HG03520 (cell line): ENCODE results near the gene TFCP2L1.
"Not testable (repeated sequence)": the region's sequence is repeated elsewhere in the genome, so short reads cannot be mapped to it uniquely, and the experiment has no call there.

ENCODE experiments used
- ATAC-seq: cut with Tn5 transposase; IDR thresholded peaks from one replicate; pipeline ENCODE4 v1.9.1; 2021; ENCODE audit warnings: mild to moderate bottlenecking, moderate library complexity; ENCODE audit not compliant: unreplicated experiment

The TFCP2L1 gene, protein sequence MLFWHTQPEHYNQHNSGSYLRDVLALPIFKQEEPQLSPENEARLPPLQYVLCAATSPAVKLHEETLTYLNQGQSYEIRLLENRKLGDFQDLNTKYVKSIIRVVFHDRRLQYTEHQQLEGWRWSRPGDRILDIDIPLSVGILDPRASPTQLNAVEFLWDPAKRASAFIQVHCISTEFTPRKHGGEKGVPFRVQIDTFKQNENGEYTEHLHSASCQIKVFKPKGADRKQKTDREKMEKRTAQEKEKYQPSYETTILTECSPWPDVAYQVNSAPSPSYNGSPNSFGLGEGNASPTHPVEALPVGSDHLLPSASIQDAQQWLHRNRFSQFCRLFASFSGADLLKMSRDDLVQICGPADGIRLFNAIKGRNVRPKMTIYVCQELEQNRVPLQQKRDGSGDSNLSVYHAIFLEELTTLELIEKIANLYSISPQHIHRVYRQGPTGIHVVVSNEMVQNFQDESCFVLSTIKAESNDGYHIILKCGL

GRCh38 chr2:121284463-121285449, at the start of gene TFCP2L1:
TFCP2L1 (minus strand) TSS chr2:121285202; CDS start chr2:121285109, 93 bp downstream.
- no peak for ATAC-seq

DNA sequence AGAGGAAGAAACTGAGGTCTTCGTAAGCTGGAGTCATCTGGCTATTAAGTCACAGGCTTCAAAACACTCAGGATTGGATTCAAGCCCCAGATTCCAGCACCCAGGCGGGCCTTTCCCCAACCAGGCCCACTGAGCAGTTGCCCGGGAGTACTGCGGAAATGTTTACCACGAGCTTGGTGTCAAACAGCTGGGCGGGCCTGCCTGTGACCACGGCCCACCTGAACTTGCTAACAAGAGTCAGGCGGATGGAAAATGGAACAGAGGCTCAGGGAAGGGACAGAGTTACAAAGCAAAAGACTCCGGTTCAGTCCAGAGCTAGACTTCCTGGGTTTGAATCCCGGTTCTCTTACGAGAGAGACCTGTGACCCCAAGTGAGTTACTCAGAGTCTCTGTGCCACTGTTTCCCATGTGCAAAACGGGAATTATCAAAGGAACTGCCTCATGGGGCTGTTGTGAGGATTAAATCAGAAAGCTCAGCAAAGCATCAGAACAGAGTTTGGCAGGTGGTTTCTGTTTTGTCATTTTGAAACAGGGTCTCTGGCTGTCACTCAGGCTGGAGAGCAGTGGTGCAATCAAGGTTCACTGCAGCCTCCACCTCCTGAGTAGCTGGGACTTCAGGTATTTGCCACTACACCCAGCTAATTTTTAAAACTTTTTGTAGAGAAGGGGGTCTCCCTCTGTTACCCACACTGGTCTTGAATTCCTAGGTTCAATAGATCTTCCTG, 49.0 kb upstream of the TFCP2L1 start:
- peak; percentile 76 for ATAC-seq

DNA sequence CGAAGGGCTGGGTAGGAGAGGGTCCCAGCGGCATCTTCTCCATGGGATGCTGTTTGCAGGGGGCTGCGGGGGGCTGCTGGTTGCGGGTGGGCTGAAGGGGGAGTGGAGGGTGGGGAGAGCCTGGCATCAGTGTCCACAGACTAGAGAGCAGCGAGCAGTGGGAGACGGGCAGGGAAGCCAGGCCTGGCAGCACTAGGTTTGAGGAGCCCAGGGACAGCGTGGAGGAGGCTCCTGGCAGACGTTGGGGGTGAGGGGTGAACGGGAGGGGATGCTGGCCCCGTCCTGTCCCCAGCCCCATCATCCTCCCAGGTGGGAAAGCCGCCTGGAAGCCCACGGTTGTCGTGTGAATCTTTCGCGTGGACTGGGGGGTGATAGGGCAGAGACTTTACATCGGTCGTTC, 48.2 kb upstream of the TFCP2L1 start:
- no peak for ATAC-seq

DNA sequence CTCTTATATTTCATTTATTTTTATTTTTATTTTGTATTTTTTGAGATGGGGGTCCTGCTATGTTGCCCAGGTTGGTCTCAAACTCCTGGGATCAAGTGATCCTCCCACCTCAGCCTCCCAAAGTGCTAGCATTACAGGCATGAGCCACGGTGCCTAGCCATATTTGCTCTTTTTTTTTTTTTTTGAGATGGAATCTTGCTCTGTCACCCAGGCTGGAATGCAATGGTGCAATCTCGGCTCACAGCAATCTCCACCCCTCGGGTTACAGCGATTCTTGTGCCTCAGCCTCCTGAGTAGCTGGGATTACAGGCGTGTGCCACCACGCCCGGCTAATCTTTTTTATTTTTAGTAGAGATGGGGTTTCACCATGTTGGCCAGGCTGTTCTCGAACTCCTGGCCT, 46.3 kb upstream of the TFCP2L1 start:
- ATAC-seq = not testable (repeated sequence)

DNA sequence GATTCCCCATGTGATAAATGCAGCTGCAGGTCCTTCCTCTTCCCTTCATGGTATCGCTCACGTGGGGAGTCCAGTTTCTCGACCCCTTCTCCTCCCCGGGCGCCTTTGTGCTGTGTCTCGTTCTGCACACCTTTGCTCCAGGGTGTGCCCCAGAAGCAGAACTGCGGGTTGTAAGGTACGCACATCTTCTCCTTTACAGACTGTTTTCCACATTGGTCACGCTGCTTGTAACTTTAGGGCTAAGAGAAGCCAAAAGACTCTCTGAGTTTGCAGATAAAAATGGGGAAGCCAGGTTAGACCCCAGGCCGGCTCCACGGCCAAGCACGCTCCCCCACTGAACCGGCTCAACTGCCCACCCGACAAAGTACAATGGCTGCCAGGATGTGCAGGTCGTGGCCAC, 45.9 kb upstream of the TFCP2L1 start:
- no peak for ATAC-seq

DNA sequence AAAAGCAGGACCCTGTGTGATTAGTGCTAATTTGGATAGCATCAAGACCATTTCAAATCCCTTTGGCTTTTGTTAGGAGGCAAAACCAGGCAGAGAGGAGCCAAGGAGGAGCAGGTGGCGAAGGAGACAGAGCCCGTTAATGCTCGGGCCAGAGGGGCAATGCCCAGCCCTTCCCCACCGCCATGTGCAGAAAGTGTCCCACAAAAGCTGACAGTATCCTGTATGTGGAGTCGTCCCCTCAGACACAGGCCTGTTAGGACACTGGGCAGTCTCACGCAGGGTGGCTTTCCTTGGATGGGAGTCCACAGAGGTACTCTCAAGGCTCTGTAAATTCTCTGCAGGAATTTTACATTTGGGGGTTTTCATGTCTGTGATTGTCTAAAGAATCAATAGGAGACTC, 44.8 kb upstream of the TFCP2L1 start:
- no peak for ATAC-seq

- no peak for ATAC-seq
Observed at GRCh38 chr2:121326628-121327027, 41.6 kb upstream of the TFCP2L1 start.

DNA sequence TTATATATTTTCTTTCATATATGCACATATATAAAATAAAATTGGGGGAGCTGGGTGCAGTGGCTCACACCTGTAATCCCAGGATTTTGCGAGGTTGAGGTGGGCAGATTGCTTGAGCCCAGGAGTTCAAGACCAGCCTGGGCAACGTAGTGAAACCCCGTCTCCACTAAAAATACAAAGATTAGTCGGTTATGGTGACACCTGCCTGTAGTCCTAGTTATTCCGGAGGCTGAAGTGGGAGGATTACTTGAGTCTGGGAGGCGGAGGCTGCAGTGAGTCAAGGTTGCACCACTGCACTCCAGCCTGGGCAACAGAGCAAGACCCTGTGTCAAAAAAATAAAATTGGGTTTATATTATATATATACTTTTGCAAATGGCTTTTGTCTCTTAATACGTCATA, 39.6 kb upstream of the TFCP2L1 start:
- no peak for ATAC-seq

GRCh38 chr2:121321476-121321875, 36.5 kb upstream of the TFCP2L1 start:
- no peak for ATAC-seq

DNA sequence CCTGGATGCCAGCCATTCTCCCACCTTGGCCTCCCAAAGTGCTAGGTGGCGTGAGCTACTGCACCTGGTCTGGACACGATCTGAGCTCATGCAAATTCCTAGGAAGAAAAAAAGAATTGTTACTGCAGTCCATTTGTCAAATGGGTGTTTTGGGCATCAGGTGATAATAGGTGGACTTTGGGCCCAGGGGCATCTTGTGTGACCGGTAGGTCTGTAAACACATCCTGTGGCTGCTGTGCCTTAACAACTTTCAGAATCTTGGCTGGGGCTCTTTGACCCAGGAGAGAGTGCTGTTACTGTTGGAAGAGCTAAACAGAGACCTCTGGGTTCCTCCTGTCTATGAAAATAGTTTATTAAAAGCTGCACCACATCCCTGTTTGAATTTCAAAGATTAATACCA, 34.9 kb upstream of the TFCP2L1 start:
- ATAC-seq = no peak

DNA sequence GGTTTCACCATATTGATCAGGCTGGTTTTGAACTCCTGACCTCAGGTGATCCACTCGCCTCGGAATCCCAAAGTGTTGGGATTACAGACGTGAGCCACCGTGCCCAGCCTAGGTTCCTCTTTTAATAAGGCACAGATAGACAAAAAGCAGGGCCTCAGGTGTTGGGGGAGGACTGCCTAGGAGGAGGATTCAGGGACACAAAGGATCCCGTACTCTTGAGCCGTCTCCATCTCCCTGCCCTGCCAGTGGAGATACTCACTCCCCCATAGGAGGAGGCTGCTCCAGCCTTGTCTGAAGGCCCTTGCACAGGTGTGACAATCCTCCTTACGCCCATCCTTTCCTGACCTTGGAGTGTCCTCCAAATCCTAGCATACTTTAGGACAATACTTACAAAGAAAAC, 32.0 kb upstream of the TFCP2L1 start:
- ATAC-seq = no peak

- not testable (repeated sequence) for ATAC-seq
Observed at GRCh38 chr2:121313701-121314100, 28.7 kb upstream of the TFCP2L1 start.

- ATAC-seq = peak; percentile 95
Observed at GRCh38 chr2:121309801-121310200, 24.8 kb upstream of the TFCP2L1 start.

GRCh38 chr2:121309323-121309722, 24.3 kb upstream of the TFCP2L1 start:
- no peak for ATAC-seq

DNA sequence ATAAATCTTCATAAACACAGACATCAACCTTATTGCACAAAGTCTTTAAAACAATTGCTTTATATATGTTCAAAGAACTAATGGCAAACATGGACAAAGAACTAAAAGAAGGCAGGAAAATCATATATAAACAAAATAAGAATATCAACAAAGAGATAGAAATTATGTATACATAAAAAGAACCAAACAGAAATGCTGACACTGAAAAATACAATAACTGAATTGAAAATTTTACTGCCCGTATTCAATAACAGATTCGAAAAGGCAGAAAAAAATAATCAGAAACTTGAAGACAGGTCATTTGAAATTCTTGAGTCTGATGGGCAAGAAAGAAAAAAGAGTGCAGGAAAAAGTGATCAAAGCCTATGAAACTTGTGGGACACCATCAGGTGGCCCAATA, 22.0 kb upstream of the TFCP2L1 start:
- ATAC-seq = no peak

DNA sequence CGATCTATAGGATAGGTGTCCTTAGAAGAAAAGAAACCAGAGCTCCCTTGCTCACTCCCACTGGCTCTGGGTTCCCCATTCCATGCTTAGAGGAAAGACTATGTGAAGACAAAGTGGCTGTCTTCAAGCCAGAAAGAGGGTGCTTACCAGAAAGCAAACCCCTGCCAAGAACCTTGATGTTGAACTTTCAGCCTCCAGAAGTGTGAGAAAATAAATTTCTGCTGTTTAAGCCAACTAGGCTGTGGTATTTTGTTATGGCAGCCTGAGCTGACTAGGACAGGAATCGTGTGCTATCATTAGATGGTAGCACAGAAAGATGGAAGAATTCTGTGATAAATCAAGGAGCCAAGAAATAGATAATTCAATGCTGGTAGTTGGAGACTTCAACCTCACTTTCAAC, 19.9 kb upstream of the TFCP2L1 start:
- no peak for ATAC-seq

- ATAC-seq = no peak
Observed at GRCh38 chr2:121303531-121304263, 18.7 kb upstream of the TFCP2L1 start.

DNA sequence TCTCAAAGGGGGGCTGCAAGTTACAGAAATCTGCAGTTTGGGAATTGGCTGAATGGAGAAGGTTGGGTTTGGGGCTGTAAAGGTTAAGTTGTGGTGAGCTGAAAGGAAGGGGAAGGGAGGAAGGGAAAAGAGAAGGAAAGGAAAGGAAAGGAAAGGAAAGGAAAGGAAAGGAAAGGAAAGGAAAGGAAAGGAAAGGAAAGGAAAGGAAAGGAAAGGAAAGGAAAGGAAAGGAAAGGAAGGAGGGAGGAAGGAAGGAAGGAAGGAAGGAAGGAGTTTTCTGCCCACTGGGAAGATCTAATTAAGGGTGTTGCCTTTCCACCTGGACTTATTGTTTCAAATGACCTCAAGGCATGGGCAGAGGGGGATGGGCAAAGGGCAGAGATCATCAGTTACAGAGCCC, 16.2 kb upstream of the TFCP2L1 start:
- not testable (repeated sequence) for ATAC-seq

GRCh38 chr2:121298476-121298875, 13.5 kb upstream of the TFCP2L1 start:
- no peak for ATAC-seq

- ATAC-seq = not testable (repeated sequence)
Observed at GRCh38 chr2:121297866-121298265, 12.9 kb upstream of the TFCP2L1 start.
